Left ventricle myocardium inferior (tissue), 1 donor: ENCODE measurements around the gene PDE8A. TPM values are rescaled to one million over a fixed set of nuclear protein-coding genes. Genes with fewer than 3 reads are reported as not detected.
"Not testable (repeated sequence)": the region's sequence is repeated elsewhere in the genome, so short reads cannot be mapped to it uniquely, and the experiment has no call there.

Experiments
- DNase-seq: peaks from one replicate; pipeline ENCODE4 v3.0.0-alpha.2; 2020
- H3K27ac ChIP-seq: fragments of 200-600 bp; replicated peaks from 2 replicates; pipeline ENCODE4 v1.8.0; 2021
- H3K27me3 ChIP-seq: fragments of 200-600 bp; 2 replicates; pipeline ENCODE4 v1.8.0; 2021; ENCODE audit warnings: low read depth
- H3K36me3 ChIP-seq: fragments of 200-600 bp; 2 replicates; pipeline ENCODE4 v1.8.0; 2021
- H3K4me1 ChIP-seq: fragments of 200-600 bp; 2 replicates; pipeline ENCODE4 v1.8.0; 2021
- H3K4me3 ChIP-seq: fragments of 200-600 bp; 2 replicates; pipeline ENCODE4 v1.8.0; 2021; ENCODE audit warnings: mild to moderate bottlenecking, moderate library complexity
- H3K9me3 ChIP-seq: fragments of 200-600 bp; replicated peaks from 2 replicates; pipeline ENCODE4 v1.8.0; 2021
- intact Hi-C: fragments of 100-400 bp; cut with micrococcal nuclease; formaldehyde crosslinking; loops from one replicate; pipeline ENCODE4 v1.11.0; 2022
- total RNA-seq: library from RNA; stranded (reverse); fragmentation: NEBNext Ultra II Directional; extraction: Animal tissue kit (Norgen Biotek cat#: 25700); gene quantifications from one replicate; pipeline ENCODE4 v1.2.1, GENCODE V29; 2021
- TF ChIP-seq, protein P1 (sequence below): fragments of 200-600 bp; IDR thresholded peaks from 2 replicates; pipeline ENCODE4 v1.8.0; 2021; ENCODE audit warnings: antibody characterized with exemption, mild to moderate bottlenecking, borderline replicate concordance
- donor health status: DM: no; HTN: yes; CAD: no; lungs with severe emphysema.

PDE8A gene
- total RNA-seq, 1 donor from 2014 or later = 17.8 TPM

DNA sequence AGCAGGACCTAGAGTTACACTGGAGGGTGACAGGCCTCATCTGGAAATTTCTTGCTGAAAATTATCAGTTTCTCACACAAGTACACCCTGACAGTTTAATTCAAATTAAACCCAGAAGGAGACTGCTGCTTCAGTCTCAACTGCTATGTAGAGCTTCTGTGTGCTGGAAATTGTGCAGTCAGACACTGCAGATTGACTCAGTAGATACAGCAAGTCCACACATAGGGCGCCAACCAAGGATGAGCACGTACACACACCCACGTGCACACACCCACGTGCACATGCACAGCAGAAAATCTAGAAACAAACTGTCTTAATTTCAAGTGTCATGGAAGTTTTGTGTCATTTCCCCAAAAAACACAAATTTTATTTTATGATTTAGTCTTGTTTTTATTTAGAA, 192.9 kb downstream of the PDE8A start:
- no peak for DNase-seq
- TF ChIP-seq, protein P1, sequence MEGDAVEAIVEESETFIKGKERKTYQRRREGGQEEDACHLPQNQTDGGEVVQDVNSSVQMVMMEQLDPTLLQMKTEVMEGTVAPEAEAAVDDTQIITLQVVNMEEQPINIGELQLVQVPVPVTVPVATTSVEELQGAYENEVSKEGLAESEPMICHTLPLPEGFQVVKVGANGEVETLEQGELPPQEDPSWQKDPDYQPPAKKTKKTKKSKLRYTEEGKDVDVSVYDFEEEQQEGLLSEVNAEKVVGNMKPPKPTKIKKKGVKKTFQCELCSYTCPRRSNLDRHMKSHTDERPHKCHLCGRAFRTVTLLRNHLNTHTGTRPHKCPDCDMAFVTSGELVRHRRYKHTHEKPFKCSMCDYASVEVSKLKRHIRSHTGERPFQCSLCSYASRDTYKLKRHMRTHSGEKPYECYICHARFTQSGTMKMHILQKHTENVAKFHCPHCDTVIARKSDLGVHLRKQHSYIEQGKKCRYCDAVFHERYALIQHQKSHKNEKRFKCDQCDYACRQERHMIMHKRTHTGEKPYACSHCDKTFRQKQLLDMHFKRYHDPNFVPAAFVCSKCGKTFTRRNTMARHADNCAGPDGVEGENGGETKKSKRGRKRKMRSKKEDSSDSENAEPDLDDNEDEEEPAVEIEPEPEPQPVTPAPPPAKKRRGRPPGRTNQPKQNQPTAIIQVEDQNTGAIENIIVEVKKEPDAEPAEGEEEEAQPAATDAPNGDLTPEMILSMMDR = no peak
- Histone ChIP-seq H3K36me3 (no peaks in the 10 kb centered on the region), H3K4me3 (no peak overlapping the region), H3K4me1 (peaks cover 5% of the 10 kb centered on the region), H3K9me3 (peaks cover 26% of the 10 kb centered on the region), H3K27me3 (no peaks in the 10 kb centered on the region), H3K27ac (no peak overlapping the region)
- intact Hi-C loops = no loop called here

- DNase-seq, H3K27me3 ChIP-seq, H3K4me1 ChIP-seq, H3K36me3 ChIP-seq, H3K27ac ChIP-seq, H3K4me3 ChIP-seq, intact Hi-C loops: not testable (repeated sequence)
- H3K9me3 ChIP-seq = peaks cover 11% of the 10 kb centered on the region
Measured at GRCh38 chr15:85177042-85177515, 195.4 kb downstream of the PDE8A start.

DNA sequence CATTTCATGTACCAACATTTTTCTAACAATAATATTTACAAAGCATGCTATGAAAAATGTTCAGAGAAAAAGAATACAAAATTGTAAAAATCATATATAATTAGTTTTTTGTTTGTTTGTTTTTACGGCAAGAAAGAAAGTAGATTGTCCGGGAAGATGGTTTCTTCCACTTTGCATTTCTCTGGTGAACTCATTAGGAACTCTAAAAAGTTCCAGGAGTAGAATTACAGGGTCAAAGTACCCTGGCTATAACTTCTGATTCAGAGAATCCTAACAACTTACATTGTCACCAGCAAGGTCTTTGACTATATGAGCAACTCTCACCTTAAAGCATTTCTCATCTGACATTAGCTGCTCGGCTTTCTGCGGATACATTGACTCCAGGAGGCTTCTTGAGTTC, 196.7 kb downstream of the PDE8A start:
- H3K27me3 ChIP-seq = no peaks in the 10 kb centered on the region
- H3K4me1 ChIP-seq = peaks cover 10% of the 10 kb centered on the region
- H3K36me3 ChIP-seq = no peaks in the 10 kb centered on the region
- TF ChIP-seq, protein P1 = no peak
- intact Hi-C loops = no loop called here
- no peaks in the 10 kb centered on the region for H3K9me3 ChIP-seq
- no peak for DNase-seq
- no peak overlapping the region for H3K27ac ChIP-seq
- no peak overlapping the region for H3K4me3 ChIP-seq

DNA sequence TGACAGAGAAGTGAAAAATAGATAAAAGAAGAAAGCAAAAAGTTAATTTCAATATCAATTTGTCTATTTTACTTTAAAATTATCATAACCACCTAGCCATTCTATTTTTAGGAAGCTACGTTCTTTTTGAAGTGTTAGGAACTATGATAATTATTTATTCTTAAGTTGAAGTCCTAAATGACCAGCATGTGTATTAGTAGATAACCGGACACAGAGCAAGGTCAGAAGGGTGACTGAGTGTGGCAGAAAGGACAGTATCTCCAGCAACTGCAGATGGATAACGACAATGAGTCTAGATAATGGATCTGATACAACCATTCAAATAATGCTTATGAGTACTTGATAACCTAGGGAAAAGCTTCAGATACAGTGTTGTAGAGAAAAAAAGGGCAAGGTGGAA, 198.0 kb downstream of the PDE8A start:
- no peak overlapping the region for H3K27ac ChIP-seq

GRCh38 chr15:85185350-85185749, 203.7 kb downstream of the PDE8A start:
- intact Hi-C loops, H3K4me3 ChIP-seq, H3K27ac ChIP-seq, H3K4me1 ChIP-seq, H3K9me3 ChIP-seq, H3K36me3 ChIP-seq, DNase-seq, H3K27me3 ChIP-seq: not testable (repeated sequence)

More for the DNA sequence above, 198.0 kb downstream of the PDE8A start:
- Histone ChIP-seq H3K4me1 (peaks cover 10% of the 10 kb centered on the region), H3K36me3 (no peaks in the 10 kb centered on the region), H3K27me3 (no peaks in the 10 kb centered on the region), H3K4me3 (no peak overlapping the region), H3K9me3 (no peaks in the 10 kb centered on the region)
- DNase-seq = no peak
- intact Hi-C loops = no loop called here
- TF ChIP-seq, protein P1 = no peak

DNA sequence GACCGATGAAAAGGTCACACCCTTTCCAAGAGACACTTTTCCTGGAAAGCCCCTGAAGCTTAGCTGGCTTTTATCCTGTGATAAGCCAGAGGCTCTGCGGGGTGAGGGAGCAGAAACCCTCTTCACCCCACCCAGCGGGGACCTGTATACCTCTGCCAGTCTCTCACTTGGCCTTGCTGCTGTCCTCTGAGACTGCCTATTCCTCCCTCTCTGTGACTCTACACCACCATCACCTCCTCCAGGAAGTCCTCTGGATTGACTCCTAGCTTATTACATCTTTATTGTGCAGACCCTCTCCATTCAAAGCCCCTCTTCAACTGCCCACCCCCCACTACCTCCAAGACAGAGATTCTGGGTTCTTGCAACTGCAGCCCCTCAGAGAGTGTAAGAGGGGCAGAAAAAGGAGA, 206.5 kb downstream of the PDE8A start:
- H3K27me3 ChIP-seq, H3K27ac ChIP-seq, H3K4me3 ChIP-seq, H3K36me3 ChIP-seq, H3K4me1 ChIP-seq, intact Hi-C loops, H3K9me3 ChIP-seq, DNase-seq: not testable (repeated sequence)

Other genes with a start within 250 kb of the PDE8A start
- 19.0 TPM for gene ZNF592, start 233.3 kb upstream of the PDE8A start, total RNA-seq
- 181 TPM for gene ALPK3, start 164.5 kb upstream of the PDE8A start, total RNA-seq
- 0.91 TPM for gene SLC28A1, start 97.2 kb upstream of the PDE8A start, total RNA-seq